ENCODE measurements around the gene CFAP61.

Gene CFAP61

GRCh38 chr20:20037960-20038359 lies 14.4 kb upstream of the CFAP61 start:
- no peak for FAIRE-seq

- FAIRE-seq = no peak
Measured at GRCh38 chr20:20038586-20038985, 13.7 kb upstream of the CFAP61 start.

GRCh38 chr20:20039752-20040387 lies 12.5 kb upstream of the CFAP61 start:
- no peak for FAIRE-seq

- no peak for FAIRE-seq
Measured at GRCh38 chr20:20051767-20052073, 612 bp upstream of the CFAP61 start.

- no peak for FAIRE-seq
Measured at GRCh38 chr20:20060234-20060998, 8.1 kb downstream of the CFAP61 start.

GRCh38 chr20:20063941-20064702 lies 11.8 kb downstream of the CFAP61 start:
- FAIRE-seq = no peak

- no peak for FAIRE-seq
Measured at GRCh38 chr20:20065361-20065760, 13.0 kb downstream of the CFAP61 start.

GRCh38 chr20:20070871-20071726 lies 18.8 kb downstream of the CFAP61 start:
- FAIRE-seq = no peak

GRCh38 chr20:20073801-20074371 lies 21.6 kb downstream of the CFAP61 start:
- no peak for FAIRE-seq

- no peak for FAIRE-seq
Measured at GRCh38 chr20:20075032-20075431, 22.7 kb downstream of the CFAP61 start.

- FAIRE-seq = no peak
Measured at GRCh38 chr20:20076297-20077065, 24.1 kb downstream of the CFAP61 start.

GRCh38 chr20:20078041-20078440 lies 25.7 kb downstream of the CFAP61 start:
- no peak for FAIRE-seq

- no peak for FAIRE-seq
Measured at GRCh38 chr20:20079102-20079784, 26.9 kb downstream of the CFAP61 start.

GRCh38 chr20:20083807-20084206 lies 31.5 kb downstream of the CFAP61 start:
- peak; percentile 62 for FAIRE-seq

GRCh38 chr20:20084296-20084752 lies 32.0 kb downstream of the CFAP61 start:
- no peak for FAIRE-seq

- FAIRE-seq = no peak
Measured at GRCh38 chr20:20085071-20085470, 32.7 kb downstream of the CFAP61 start.

- FAIRE-seq = no peak
Measured at GRCh38 chr20:20085812-20086211, 33.5 kb downstream of the CFAP61 start.

- no peak for FAIRE-seq
Measured at GRCh38 chr20:20089018-20089417, 36.7 kb downstream of the CFAP61 start.

- FAIRE-seq = no peak
Measured at GRCh38 chr20:20089939-20090338, 37.6 kb downstream of the CFAP61 start.

- no peak for FAIRE-seq
Measured at GRCh38 chr20:20092827-20093226, 40.5 kb downstream of the CFAP61 start.

- FAIRE-seq = no peak
Measured at GRCh38 chr20:20094410-20094809, 42.1 kb downstream of the CFAP61 start.

Data from TTC549 (cell line).